ENCODE results near the gene CPNE5.

DNA sequence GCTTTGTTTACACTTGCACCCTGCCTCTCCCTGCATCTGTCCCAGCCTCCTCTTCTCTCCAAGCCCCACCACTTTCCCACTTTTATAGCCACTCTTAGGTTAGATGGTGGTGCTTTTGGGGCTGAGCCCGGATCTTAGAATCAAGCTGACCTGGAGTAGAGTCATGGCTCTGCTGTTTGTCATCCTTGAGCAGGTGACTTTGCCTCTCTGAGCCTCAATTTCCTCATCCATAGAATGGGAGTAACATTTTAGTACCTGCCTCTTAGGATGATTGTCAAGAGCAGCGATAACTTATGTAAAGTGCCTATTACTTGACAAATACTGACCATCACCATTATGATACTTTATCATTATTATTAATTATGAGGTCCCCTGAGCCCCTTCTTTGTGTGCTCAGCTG, 48.2 kb downstream of the CPNE5 start:
- TF ChIP-seq, protein P1, sequence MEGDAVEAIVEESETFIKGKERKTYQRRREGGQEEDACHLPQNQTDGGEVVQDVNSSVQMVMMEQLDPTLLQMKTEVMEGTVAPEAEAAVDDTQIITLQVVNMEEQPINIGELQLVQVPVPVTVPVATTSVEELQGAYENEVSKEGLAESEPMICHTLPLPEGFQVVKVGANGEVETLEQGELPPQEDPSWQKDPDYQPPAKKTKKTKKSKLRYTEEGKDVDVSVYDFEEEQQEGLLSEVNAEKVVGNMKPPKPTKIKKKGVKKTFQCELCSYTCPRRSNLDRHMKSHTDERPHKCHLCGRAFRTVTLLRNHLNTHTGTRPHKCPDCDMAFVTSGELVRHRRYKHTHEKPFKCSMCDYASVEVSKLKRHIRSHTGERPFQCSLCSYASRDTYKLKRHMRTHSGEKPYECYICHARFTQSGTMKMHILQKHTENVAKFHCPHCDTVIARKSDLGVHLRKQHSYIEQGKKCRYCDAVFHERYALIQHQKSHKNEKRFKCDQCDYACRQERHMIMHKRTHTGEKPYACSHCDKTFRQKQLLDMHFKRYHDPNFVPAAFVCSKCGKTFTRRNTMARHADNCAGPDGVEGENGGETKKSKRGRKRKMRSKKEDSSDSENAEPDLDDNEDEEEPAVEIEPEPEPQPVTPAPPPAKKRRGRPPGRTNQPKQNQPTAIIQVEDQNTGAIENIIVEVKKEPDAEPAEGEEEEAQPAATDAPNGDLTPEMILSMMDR (conservative IDR thresholded peaks at IDR 0.05) = no peak
- TF ChIP-seq ZFX (IDR thresholded peaks at IDR 0.05) = no peak
